Neuronal stem cell (in vitro differentiated cells): ENCODE data around the gene PTPRD.
A peak's percentile ranks its signal among the peaks of the same experiment; 100 is the strongest.

Experiments used
- DNase-seq: peaks from one replicate; pipeline ENCODE4 v3.0.0-alpha.2; 2013; ENCODE audit warnings: low spot score
- H2AFZ ChIP-seq: one replicate; pipeline ENCODE4 v1.6.1; 2013; ENCODE audit warnings: mild to moderate bottlenecking, low read length, inconsistent platforms
- H2AK5ac ChIP-seq: 2 replicates; pipeline ENCODE4 v1.6.1; 2013; ENCODE audit warnings: low read depth, mild to moderate bottlenecking, inconsistent platforms, low read length, moderate library complexity, mixed read lengths
- H2BK120ac ChIP-seq: 2 replicates; pipeline ENCODE4 v1.6.1; 2013; ENCODE audit warnings: low read depth, mild to moderate bottlenecking, inconsistent platforms, low read length, moderate library complexity, mixed read lengths
- H2BK12ac ChIP-seq: one replicate; pipeline ENCODE4 v1.6.1; 2013; ENCODE audit warnings: low read length, inconsistent platforms
- H2BK15ac ChIP-seq: 2 replicates; pipeline ENCODE4 v1.6.1; 2013; ENCODE audit warnings: mild to moderate bottlenecking, low read length, inconsistent platforms, mixed read lengths
- H2BK5ac ChIP-seq: one replicate; pipeline ENCODE4 v1.6.1; 2013; ENCODE audit warnings: inconsistent platforms, mild to moderate bottlenecking, low read length, moderate library complexity
- H3K14ac ChIP-seq: one replicate; pipeline ENCODE4 v1.6.1; 2013; ENCODE audit warnings: low read length, inconsistent platforms
- H3K18ac ChIP-seq: 2 replicates; pipeline ENCODE4 v1.6.1; 2013; ENCODE audit warnings: low read length, inconsistent platforms
- H3K23ac ChIP-seq: 2 replicates; pipeline ENCODE4 v1.6.1; 2013; ENCODE audit warnings: low read depth, mild to moderate bottlenecking, mixed read lengths, low read length, inconsistent platforms; ENCODE audit not compliant: poor library complexity
- H3K27ac ChIP-seq: replicated peaks from 3 replicates; pipeline ENCODE4 v1.5.1; 2013; ENCODE audit warnings: low read length, inconsistent platforms
- H3K27me3 ChIP-seq, 3 experiments: 2 replicates each; pipeline ENCODE4 v1.6.1; 2013; ENCODE audit warnings: low read length in 3 of 3, mild to moderate bottlenecking in 2 of 3, inconsistent platforms in 1 of 3, low read depth in 1 of 3, mixed read lengths in 1 of 3, moderate library complexity in 1 of 3; ENCODE audit not compliant: control insufficient read depth in 3 of 3, insufficient read depth in 3 of 3
- H3K36me3 ChIP-seq, 2 donors: replicated peaks in 1 of 2; 2 replicates each; pipeline ENCODE4 v1.6.1; 2013; ENCODE audit warnings: low read length in 2 of 2; ENCODE audit not compliant: control insufficient read depth in 2 of 2, insufficient read depth in 2 of 2
- H3K4ac ChIP-seq: 2 replicates; pipeline ENCODE4 v1.6.1; 2013; ENCODE audit warnings: inconsistent platforms, mild to moderate bottlenecking, low read length, moderate library complexity
- H3K4me1 ChIP-seq, 2 donors: 1 replicate in 1 of 2; 2 replicates in 1 of 2; pipeline ENCODE4 v1.6.1; 2013; ENCODE audit warnings: low read length in 2 of 2, low read depth in 1 of 2; ENCODE audit not compliant: control insufficient read depth in 2 of 2, insufficient read depth in 1 of 2
- H3K4me2 ChIP-seq: one replicate; pipeline ENCODE4 v1.6.1; 2013; ENCODE audit warnings: mild to moderate bottlenecking, low read length, inconsistent platforms; ENCODE audit not compliant: insufficient read depth, poor library complexity, severe bottlenecking
- H3K4me3 ChIP-seq, 2 donors: 2 replicates each; pipeline ENCODE4 v1.5.1; 2013; ENCODE audit warnings: low read length in 2 of 2, mild to moderate bottlenecking in 2 of 2, inconsistent platforms in 1 of 2, moderate library complexity in 1 of 2
- H3K79me1 ChIP-seq: one replicate; pipeline ENCODE4 v1.6.1; 2013; ENCODE audit warnings: low read depth, mild to moderate bottlenecking, inconsistent platforms, low read length, moderate library complexity
- H3K9ac ChIP-seq: one replicate; pipeline ENCODE4 v1.6.1; 2013; ENCODE audit warnings: mild to moderate bottlenecking, low read depth, low read length, inconsistent platforms; ENCODE audit not compliant: poor library complexity
- H3K9me3 ChIP-seq, 2 donors: replicated peaks in 1 of 2; 2 replicates each; pipeline versions ENCODE3 to v1.6.1; 2013; ENCODE audit warnings: low read length in 2 of 2, mild to moderate bottlenecking in 2 of 2, inconsistent platforms in 1 of 2, low read depth in 1 of 2, mixed read lengths in 1 of 2, moderate library complexity in 1 of 2; ENCODE audit not compliant: control insufficient read depth in 2 of 2, insufficient read depth in 1 of 2
- H4K8ac ChIP-seq: one replicate; pipeline ENCODE4 v1.6.1; 2013; ENCODE audit warnings: low read depth, mild to moderate bottlenecking, inconsistent platforms, low read length, moderate library complexity
- H4K91ac ChIP-seq: one replicate; pipeline ENCODE4 v1.6.1; 2013; ENCODE audit warnings: low read length, low read depth, mild to moderate bottlenecking, inconsistent platforms; ENCODE audit not compliant: poor library complexity
- WGBS, 2 donors: extraction: QIAGEN DNeasy Blood & Tissue Kit; methylation state at CpG; one replicate each; pipeline ENCODE4 v1.1.7; 2013; ENCODE audit warnings: missing lambda C conversion rate in 2 of 2, mixed read lengths in 1 of 2; ENCODE audit not compliant: insufficient read length in 2 of 2, insufficient replicate concordance in 1 of 2; ENCODE audit errors: extremely low coverage in 2 of 2; 5-methylcytosine and 5-hydroxymethylcytosine counted together

The PTPRD gene

DNA sequence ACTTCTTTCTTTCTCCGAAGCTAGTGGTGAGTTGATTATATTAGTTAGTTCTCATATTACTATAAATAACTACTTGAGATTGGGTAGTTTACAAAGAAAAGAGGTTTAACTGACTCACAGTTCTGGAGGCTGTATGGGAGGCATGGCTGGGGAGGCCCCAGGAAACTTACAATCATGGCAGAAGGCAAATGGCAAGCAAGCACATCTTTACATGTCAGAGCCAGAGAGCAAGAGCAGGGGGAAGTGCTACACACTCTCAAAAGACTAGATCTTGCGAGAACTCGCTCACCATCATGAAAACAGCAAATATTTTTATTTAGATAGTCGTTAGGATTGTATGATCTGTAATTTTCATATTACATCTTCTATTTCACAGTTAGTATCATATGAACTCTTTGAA lies 711.2 kb downstream of the PTPRD start:
- no peak overlapping the region for H2BK12ac ChIP-seq
- no peak overlapping the region for H2BK15ac ChIP-seq
- H4K8ac ChIP-seq, result no peak overlapping the region
- no peak overlapping the region for H3K27ac ChIP-seq
- no peak for DNase-seq
- H4K91ac ChIP-seq, result no peak overlapping the region
- H3K79me1 ChIP-seq, result no peaks in the 10 kb centered on the region
- no peak overlapping the region for H3K23ac ChIP-seq
- no peaks in the 10 kb centered on the region for H3K27me3 ChIP-seq
- no CpG with 5 or more reads among the region's 4 CpGs for WGBS, 2 donors
- H2BK120ac ChIP-seq, result no peak overlapping the region
- no peak overlapping the region for H3K4me2 ChIP-seq
- H3K14ac ChIP-seq, result no peak overlapping the region
- H2BK5ac ChIP-seq, result no peak overlapping the region
- H2AFZ ChIP-seq, result no peak overlapping the region
- H3K4me3 ChIP-seq, result no peak overlapping the region
- peaks cover 0 to 1% of the 10 kb centered on the region in 2 donors for H3K9me3 ChIP-seq
- no peak overlapping the region for H3K9ac ChIP-seq
- H3K18ac ChIP-seq, result no peak overlapping the region
- H3K36me3 ChIP-seq, result no peaks in the 10 kb centered on the region
- H2AK5ac ChIP-seq, result no peak overlapping the region
- no peaks in the 10 kb centered on the region for H3K4me1 ChIP-seq
- H3K4ac ChIP-seq, result no peak overlapping the region

DNA sequence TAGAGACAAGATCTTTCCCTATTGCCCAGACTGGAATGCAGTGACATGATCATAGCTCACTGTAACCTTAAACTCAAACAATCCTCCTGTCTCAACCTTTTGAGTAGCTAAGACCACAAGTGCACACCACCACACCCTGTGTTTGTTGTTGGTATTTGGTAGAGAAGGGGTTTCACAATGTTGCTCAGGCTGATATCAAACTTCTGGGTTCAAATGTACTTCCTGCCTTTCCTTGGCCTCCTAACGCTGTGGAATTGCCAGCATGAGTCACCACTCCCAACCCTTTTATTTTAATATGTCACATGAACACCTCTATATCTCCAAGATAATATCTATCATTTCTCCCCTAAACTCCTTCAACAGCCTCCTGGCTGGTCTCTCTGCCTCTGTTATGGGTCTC lies 719.0 kb downstream of the PTPRD start:
- Histone ChIP-seq H2AK5ac (no peak overlapping the region), H3K4ac (no peak overlapping the region), H3K4me2 (no peak overlapping the region), H3K4me1 (no peaks in the 10 kb centered on the region), H3K9ac (no peak overlapping the region), H3K36me3 (no peaks in the 10 kb centered on the region), H3K23ac (no peak overlapping the region), H4K8ac (no peak overlapping the region), H2BK5ac (no peak overlapping the region), H4K91ac (no peak overlapping the region), H3K27ac (no peak overlapping the region), H3K27me3 (no peaks in the 10 kb centered on the region), H3K18ac (no peak overlapping the region), H3K79me1 (no peaks in the 10 kb centered on the region), H3K14ac (no peak overlapping the region), H3K4me3 (no peak overlapping the region), H2AFZ (no peak overlapping the region), H2BK15ac (no peak overlapping the region), H3K9me3 (no peaks in the 10 kb centered on the region), H2BK12ac (no peak overlapping the region), H2BK120ac (no peak overlapping the region)
- no peak for DNase-seq
- WGBS, 2 donors, result no CpG with 5 or more reads among the region's 1 CpG

DNA sequence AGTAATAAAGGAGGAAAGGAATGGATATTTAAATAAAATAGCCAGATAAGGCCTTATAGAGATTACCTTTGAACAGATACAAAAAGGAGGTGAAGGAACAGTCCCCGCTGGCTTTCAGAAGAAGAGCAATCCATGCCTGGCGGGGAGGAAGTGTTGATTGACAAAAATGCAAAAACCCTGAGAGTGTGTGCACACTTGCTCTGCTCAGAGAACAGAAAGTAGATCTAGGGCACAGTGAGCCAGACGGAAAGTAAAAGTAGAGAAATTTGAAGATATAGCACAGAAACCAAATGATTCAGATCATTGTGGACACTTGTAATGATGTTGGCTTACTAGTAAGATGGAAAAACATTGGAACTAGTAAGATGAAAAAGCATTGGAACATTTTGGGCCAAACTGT lies 720.6 kb downstream of the PTPRD start:
- no peak overlapping the region for H3K9ac ChIP-seq
- H3K23ac ChIP-seq, result no peak overlapping the region
- H2BK5ac ChIP-seq, result no peak overlapping the region
- no peaks in the 10 kb centered on the region for H3K4me1 ChIP-seq
- WGBS, 2 donors, result no CpG with 5 or more reads among the region's 3 CpGs
- no peak overlapping the region for H4K8ac ChIP-seq
- no peaks in the 10 kb centered on the region for H3K79me1 ChIP-seq
- no peaks in the 10 kb centered on the region for H3K9me3 ChIP-seq
- no peaks in the 10 kb centered on the region for H3K27me3 ChIP-seq
- no peak overlapping the region for H3K14ac ChIP-seq
- H3K4ac ChIP-seq, result no peak overlapping the region
- H4K91ac ChIP-seq, result no peak overlapping the region
- H2AFZ ChIP-seq, result no peak overlapping the region
- no peak for DNase-seq
- H3K4me3 ChIP-seq, result no peak overlapping the region
- H3K4me2 ChIP-seq, result no peak overlapping the region
- no peak overlapping the region for H3K27ac ChIP-seq
- no peak overlapping the region for H2BK120ac ChIP-seq
- no peak overlapping the region for H3K18ac ChIP-seq
- no peaks in the 10 kb centered on the region for H3K36me3 ChIP-seq
- H2BK15ac ChIP-seq, result no peak overlapping the region
- H2BK12ac ChIP-seq, result no peak overlapping the region
- H2AK5ac ChIP-seq, result no peak overlapping the region

GRCh38 chr9:9881692-9882091 lies 731.1 kb downstream of the PTPRD start:
- H3K4me3 ChIP-seq, result no peak overlapping the region

More at GRCh38 chr9:9881692-9882091, 731.1 kb downstream of the PTPRD start:
- H3K18ac ChIP-seq, result no peak overlapping the region
- H3K23ac ChIP-seq, result no peak overlapping the region
- no peak overlapping the region for H2BK15ac ChIP-seq
- no peak overlapping the region for H3K9ac ChIP-seq
- no peak overlapping the region for H3K27ac ChIP-seq
- no peaks in the 10 kb centered on the region for H3K27me3 ChIP-seq
- H4K91ac ChIP-seq, result no peak overlapping the region
- H2BK12ac ChIP-seq, result no peak overlapping the region
- H3K4me1 ChIP-seq, result no peaks in the 10 kb centered on the region
- no peak for DNase-seq
- no peak overlapping the region for H3K4ac ChIP-seq
- no peak overlapping the region for H2BK120ac ChIP-seq
- no peaks in the 10 kb centered on the region for H3K36me3 ChIP-seq
- H3K14ac ChIP-seq, result no peak overlapping the region
- no peak overlapping the region for H2BK5ac ChIP-seq
- peak overlapping the region; percentile 37 for H2AFZ ChIP-seq
- no peak overlapping the region for H2AK5ac ChIP-seq
- H4K8ac ChIP-seq, result no peak overlapping the region
- H3K79me1 ChIP-seq, result no peaks in the 10 kb centered on the region
- no CpG with 5 or more reads among the region's 2 CpGs for WGBS, 2 donors
- H3K4me2 ChIP-seq, result no peak overlapping the region
- peaks cover 0 to 1% of the 10 kb centered on the region in 2 donors for H3K9me3 ChIP-seq
